Measurements from ENCODE around the gene MVB12A.

DNA sequence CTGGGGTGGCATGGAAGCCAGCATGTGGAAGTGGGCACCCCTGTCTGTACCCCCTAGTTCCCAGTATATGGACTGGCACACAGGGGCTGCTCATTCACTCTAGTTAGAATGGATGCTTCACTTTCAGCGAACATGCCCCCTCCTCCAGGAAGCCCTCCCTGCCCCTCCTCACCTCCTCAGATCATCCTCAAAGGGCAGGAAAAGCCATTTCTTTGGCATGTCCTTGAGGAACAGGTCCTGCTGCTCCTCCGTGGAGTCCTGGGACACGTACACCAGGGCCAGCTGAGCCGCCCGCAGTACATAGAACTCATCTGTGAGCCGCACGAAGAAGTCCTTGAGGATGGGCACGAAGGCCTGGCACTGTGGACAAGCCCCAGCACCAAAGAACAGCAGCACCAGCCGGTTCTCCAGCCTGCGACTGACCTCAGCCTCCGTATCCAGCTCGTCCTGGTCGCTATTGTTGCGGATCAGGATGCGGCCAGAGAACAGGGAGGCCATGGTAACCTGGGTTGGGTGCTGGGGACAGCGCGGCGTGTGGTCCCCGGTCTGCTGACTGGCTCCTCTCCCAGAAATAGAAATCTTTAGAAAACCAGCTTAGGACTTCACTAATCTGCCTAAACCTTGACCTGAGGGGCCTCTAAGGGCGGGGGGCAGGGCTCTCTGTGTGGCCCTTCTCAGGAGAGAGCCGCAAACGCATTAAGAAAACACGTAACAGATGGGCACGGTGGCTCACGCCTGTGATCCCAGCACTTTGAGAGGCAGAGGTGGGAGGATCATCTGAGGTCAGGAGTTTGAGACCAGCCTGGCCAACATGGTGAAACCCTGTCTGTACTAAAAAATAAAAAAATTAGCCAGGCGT lies 40.8 kb downstream of the MVB12A start, which contains the start of gene NXNL1:
- TF ChIP-seq ZNF274 (IDR thresholded peaks at IDR 0.05; ENCODE audit: low read depth, low read length) (no peak), SUZ12 (IDR thresholded peaks at IDR 0.05; ENCODE audit: extremely low read depth, insufficient read depth, insufficient read length) (no peak), YY1 (IDR thresholded peaks at IDR 0.05; ENCODE audit: insufficient read depth, insufficient read length) (no peak)

All from NT2/D1 (cell line).